ENCODE results near the gene RGS19.
A peak's percentile ranks its signal among the peaks of the same experiment; 100 is the strongest.

Gene RGS19

GRCh38 chr20:64058536-64058935 lies 20.8 kb downstream of the RGS19 start:
- DNase-seq, result no peak
- H3K27ac ChIP-seq (ENCODE audit: insufficient read depth in 1 of 2, low read depth in 1 of 2, low read length in 2 of 2, poor library complexity in 1 of 2, severe bottlenecking in 2 of 2), result no peak overlapping the region
- peaks cover 2 to 61% (median 59%) of the 10 kb centered on the region in 4 experiments for H3K4me1 ChIP-seq (ENCODE audit: control extremely low read depth in 1 of 4, control insufficient read depth in 4 of 4, insufficient read depth in 4 of 4, low read length in 3 of 4)
- ChIA-PET CTCF (interaction anchor here (1.1 to 15.2 kb wide), 8 partner anchors 12 to 125 kb away, joined by 4 to 187 read pairs (median 8); partner anchors contain the start of genes C20orf204, PRPF6 and SAMD10), POLR2A (no interaction called here)
- H3K4me3 ChIP-seq (ENCODE audit: control insufficient read depth in 1 of 7, extremely low read depth in 1 of 7, insufficient read depth in 4 of 7, low read depth in 2 of 7, low read length in 6 of 7), result no peak overlapping the region
- H3K9me3 ChIP-seq (ENCODE audit: control extremely low read depth in 1 of 5, control insufficient read depth in 4 of 5, insufficient read depth in 2 of 5, low read depth in 1 of 5, low read length in 4 of 5), result no peaks in the 10 kb centered on the region
- 94% methylated on average over 10 of the region's 12 CpGs for WGBS (ENCODE audit: insufficient coverage)
- H3K36me3 ChIP-seq (ENCODE audit: control insufficient read depth in 4 of 4, insufficient read depth in 4 of 4, low read length in 3 of 4), result no peaks in the 10 kb centered on the region
- no peaks in the 10 kb centered on the region for H3K27me3 ChIP-seq (replicated peaks in 2 of 5; ENCODE audit: control insufficient read depth in 4 of 5, insufficient read depth in 5 of 5, low read length in 4 of 5)

GRCh38 chr20:64057628-64058498 lies 21.5 kb downstream of the RGS19 start:
- H3K9me3 ChIP-seq (ENCODE audit: control extremely low read depth in 1 of 5, control insufficient read depth in 4 of 5, insufficient read depth in 2 of 5, low read depth in 1 of 5, low read length in 4 of 5), result no peaks in the 10 kb centered on the region
- H3K4me1 ChIP-seq (ENCODE audit: control extremely low read depth in 1 of 4, control insufficient read depth in 4 of 4, insufficient read depth in 4 of 4, low read length in 3 of 4), result peaks cover 2 to 64% (median 62%) of the 10 kb centered on the region in 4 experiments
- peak; percentile 58 to 74 (median 66) for DNase-seq
- peak overlapping the region in 3 of 7 experiments; percentile 33 to 61 (median 36) for H3K4me3 ChIP-seq (ENCODE audit: control insufficient read depth in 1 of 7, extremely low read depth in 1 of 7, insufficient read depth in 4 of 7, low read depth in 2 of 7, low read length in 6 of 7)
- H3K27ac ChIP-seq (ENCODE audit: insufficient read depth in 1 of 2, low read depth in 1 of 2, low read length in 2 of 2, poor library complexity in 1 of 2, severe bottlenecking in 2 of 2), result no peak overlapping the region
- H3K36me3 ChIP-seq (ENCODE audit: control insufficient read depth in 4 of 4, insufficient read depth in 4 of 4, low read length in 3 of 4), result no peaks in the 10 kb centered on the region
- WGBS (ENCODE audit: insufficient coverage), result 37% methylated on average over 27 of the region's 33 CpGs
- ChIA-PET POLR2A (no interaction called here), CTCF (interaction anchor here (0.6 to 15.2 kb wide), 13 partner anchors 11 to 176 kb away, joined by 3 to 187 read pairs (median 5); partner anchors contain the start of genes C20orf204, PRPF6, RGS19 and SAMD10)
- H3K27me3 ChIP-seq (replicated peaks in 2 of 5; ENCODE audit: control insufficient read depth in 4 of 5, insufficient read depth in 5 of 5, low read length in 4 of 5), result no peaks in the 10 kb centered on the region

- POLR2A ChIA-PET, result no interaction called here
- H3K4me1 ChIP-seq (ENCODE audit: control extremely low read depth in 1 of 4, control insufficient read depth in 4 of 4, insufficient read depth in 4 of 4, low read length in 3 of 4), result peaks cover 2 to 64% (median 61%) of the 10 kb centered on the region in 4 experiments
Measured at GRCh38 chr20:64056889-64057627, 22.3 kb downstream of the RGS19 start.

GRCh38 chr20:64056639-64056888 lies 22.8 kb downstream of the RGS19 start:
- Histone ChIP-seq H3K9me3 (ENCODE audit: control extremely low read depth in 1 of 5, control insufficient read depth in 4 of 5, insufficient read depth in 2 of 5, low read depth in 1 of 5, low read length in 4 of 5) (no peaks in the 10 kb centered on the region), H3K27me3 (replicated peaks in 2 of 5; ENCODE audit: control insufficient read depth in 4 of 5, insufficient read depth in 5 of 5, low read length in 4 of 5) (no peaks in the 10 kb centered on the region), H3K27ac (ENCODE audit: insufficient read depth in 1 of 2, low read depth in 1 of 2, low read length in 2 of 2, poor library complexity in 1 of 2, severe bottlenecking in 2 of 2) (no peak overlapping the region), H3K36me3 (ENCODE audit: control insufficient read depth in 4 of 4, insufficient read depth in 4 of 4, low read length in 3 of 4) (no peaks in the 10 kb centered on the region), H3K4me3 (ENCODE audit: control insufficient read depth in 1 of 7, extremely low read depth in 1 of 7, insufficient read depth in 4 of 7, low read depth in 2 of 7, low read length in 6 of 7) (no peak overlapping the region), H3K4me1 (ENCODE audit: control extremely low read depth in 1 of 4, control insufficient read depth in 4 of 4, insufficient read depth in 4 of 4, low read length in 3 of 4) (peaks cover 2 to 67% (median 64%) of the 10 kb centered on the region in 4 experiments)
- 43% methylated on average over 6 of the region's 7 CpGs for WGBS (ENCODE audit: insufficient coverage)
- ChIA-PET POLR2A (no interaction called here), CTCF (interaction anchor here (1.5 to 15.2 kb wide), 7 partner anchors 12 to 76 kb away, joined by 5 to 187 read pairs (median 12); partner anchors contain the start of genes C20orf204, PRPF6 and SAMD10)
- no peak for DNase-seq

More at GRCh38 chr20:64056889-64057627, 22.3 kb downstream of the RGS19 start:
- H3K27me3 ChIP-seq (replicated peaks in 2 of 5; ENCODE audit: control insufficient read depth in 4 of 5, insufficient read depth in 5 of 5, low read length in 4 of 5), result no peaks in the 10 kb centered on the region
- no peaks in the 10 kb centered on the region for H3K9me3 ChIP-seq (ENCODE audit: control extremely low read depth in 1 of 5, control insufficient read depth in 4 of 5, insufficient read depth in 2 of 5, low read depth in 1 of 5, low read length in 4 of 5)
- DNase-seq, result peak in 2 of 3 donors; percentile 48 to 54
- H3K27ac ChIP-seq (ENCODE audit: insufficient read depth in 1 of 2, low read depth in 1 of 2, low read length in 2 of 2, poor library complexity in 1 of 2, severe bottlenecking in 2 of 2), result no peak overlapping the region
- H3K36me3 ChIP-seq (ENCODE audit: control insufficient read depth in 4 of 4, insufficient read depth in 4 of 4, low read length in 3 of 4), result no peaks in the 10 kb centered on the region
- peak overlapping the region in 3 of 7 experiments; percentile 33 to 61 (median 36) for H3K4me3 ChIP-seq (ENCODE audit: control insufficient read depth in 1 of 7, extremely low read depth in 1 of 7, insufficient read depth in 4 of 7, low read depth in 2 of 7, low read length in 6 of 7)
- CTCF ChIA-PET, result interaction anchor here (0.5 to 15.2 kb wide), 13 partner anchors 12 to 175 kb away, joined by 3 to 187 read pairs (median 5); partner anchors contain the start of genes C20orf204, PRPF6, RGS19 and SAMD10
- 57% methylated on average over 33 of the region's 39 CpGs for WGBS (ENCODE audit: insufficient coverage)

DNA sequence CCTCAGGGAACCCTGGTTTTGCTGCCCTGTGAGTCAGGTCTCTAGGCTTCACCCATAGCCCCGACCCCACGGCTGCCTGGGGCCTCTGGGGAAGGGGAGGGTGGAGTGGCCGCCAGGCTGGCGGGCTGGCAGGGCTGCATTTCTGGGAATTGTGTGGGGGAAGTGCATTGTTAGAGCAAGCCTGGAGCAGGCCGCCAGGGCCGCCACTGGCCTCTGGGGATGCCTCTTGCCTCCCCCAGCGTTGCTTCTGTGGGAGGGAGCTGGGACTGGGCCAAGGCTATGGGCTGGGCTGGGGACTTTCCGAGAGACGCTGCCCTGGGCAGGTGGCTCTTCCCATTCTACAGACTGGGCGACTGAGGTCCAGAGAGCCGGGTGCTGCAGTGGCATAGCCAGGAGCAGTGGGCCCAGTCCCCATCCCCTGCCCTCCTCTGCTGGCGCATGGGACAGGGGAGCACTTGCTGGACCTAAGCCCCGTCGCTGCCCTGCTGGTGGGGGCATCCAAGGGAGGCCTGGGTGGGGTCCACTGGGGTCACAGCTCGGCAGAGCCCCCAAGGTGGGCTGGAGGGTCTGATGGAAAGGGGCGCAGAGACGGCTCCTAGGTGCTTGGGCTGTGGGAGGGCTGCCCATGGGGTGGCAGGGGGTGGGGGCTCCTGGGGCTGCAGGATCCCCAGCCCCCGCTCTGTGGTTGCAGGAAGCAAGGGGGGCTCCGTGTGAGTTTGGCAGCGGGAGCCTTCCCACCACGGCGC lies 23.3 kb downstream of the RGS19 start:
- DNase-seq, result no peak
- CTCF ChIA-PET, result interaction anchor here (1.5 to 15.2 kb wide), 5 partner anchors 13 to 76 kb away, joined by 5 to 187 read pairs (median 12); partner anchors contain the start of genes C20orf204, PRPF6 and SAMD10
- H3K4me3 ChIP-seq (ENCODE audit: control insufficient read depth in 1 of 7, extremely low read depth in 1 of 7, insufficient read depth in 4 of 7, low read depth in 2 of 7, low read length in 6 of 7), result no peak overlapping the region
- no peaks in the 10 kb centered on the region for H3K27me3 ChIP-seq (replicated peaks in 2 of 5; ENCODE audit: control insufficient read depth in 4 of 5, insufficient read depth in 5 of 5, low read length in 4 of 5)
- no peaks in the 10 kb centered on the region for H3K9me3 ChIP-seq (ENCODE audit: control extremely low read depth in 1 of 5, control insufficient read depth in 4 of 5, insufficient read depth in 2 of 5, low read depth in 1 of 5, low read length in 4 of 5)
- H3K36me3 ChIP-seq (ENCODE audit: control insufficient read depth in 4 of 4, insufficient read depth in 4 of 4, low read length in 3 of 4), result no peaks in the 10 kb centered on the region
- 56% methylated on average over 12 of the region's 22 CpGs for WGBS (ENCODE audit: insufficient coverage)
- H3K27ac ChIP-seq (ENCODE audit: insufficient read depth in 1 of 2, low read depth in 1 of 2, low read length in 2 of 2, poor library complexity in 1 of 2, severe bottlenecking in 2 of 2), result peak overlapping the region in 1 of 2 experiments; percentile 34
- peaks cover 2 to 72% (median 65%) of the 10 kb centered on the region in 4 experiments for H3K4me1 ChIP-seq (ENCODE audit: control extremely low read depth in 1 of 4, control insufficient read depth in 4 of 4, insufficient read depth in 4 of 4, low read length in 3 of 4)
- POLR2A ChIA-PET, result no interaction called here

- CTCF ChIA-PET, result interaction anchor here (2.5 to 15.2 kb wide), 2 partner anchors 14 to 17 kb away, joined by 12 to 187 read pairs; partner anchors contain the start of gene C20orf204
- WGBS (ENCODE audit: insufficient coverage), result 95% methylated on average over 7 of the region's 9 CpGs
- DNase-seq, result no peak
- Histone ChIP-seq H3K27ac (ENCODE audit: insufficient read depth in 1 of 2, low read depth in 1 of 2, low read length in 2 of 2, poor library complexity in 1 of 2, severe bottlenecking in 2 of 2) (peak overlapping the region in 1 of 2 experiments; percentile 34), H3K9me3 (ENCODE audit: control extremely low read depth in 1 of 5, control insufficient read depth in 4 of 5, insufficient read depth in 2 of 5, low read depth in 1 of 5, low read length in 4 of 5) (no peaks in the 10 kb centered on the region), H3K4me3 (ENCODE audit: control insufficient read depth in 1 of 7, extremely low read depth in 1 of 7, insufficient read depth in 4 of 7, low read depth in 2 of 7, low read length in 6 of 7) (no peak overlapping the region), H3K27me3 (replicated peaks in 2 of 5; ENCODE audit: control insufficient read depth in 4 of 5, insufficient read depth in 5 of 5, low read length in 4 of 5) (peaks cover 0 to 4% (median 0%) of the 10 kb centered on the region in 5 experiments), H3K4me1 (ENCODE audit: control extremely low read depth in 1 of 4, control insufficient read depth in 4 of 4, insufficient read depth in 4 of 4, low read length in 3 of 4) (peaks cover 2 to 78% (median 71%) of the 10 kb centered on the region in 4 experiments), H3K36me3 (ENCODE audit: control insufficient read depth in 4 of 4, insufficient read depth in 4 of 4, low read length in 3 of 4) (no peaks in the 10 kb centered on the region)
- POLR2A ChIA-PET, result no interaction called here
Measured at GRCh38 chr20:64055396-64055892, 23.9 kb downstream of the RGS19 start.
